AG09319 (cell line): Measurements from ENCODE around the gene VDAC1.
"Not testable (repeated sequence)": the region's sequence is repeated elsewhere in the genome, so short reads cannot be mapped to it uniquely, and the experiment has no call there.

Source experiments
- DNase-seq: peaks from one replicate; pipeline ENCODE4 v3.0.0-alpha.2; 2010; ENCODE audit warnings: low read depth; ENCODE audit errors: extremely low read depth
- CTCF ChIP-seq: IDR thresholded peaks from 2 replicates; pipeline ENCODE4 v1.5.1; 2011; ENCODE audit warnings: low read depth, mild to moderate bottlenecking, inconsistent platforms, low read length, moderate library complexity

Gene VDAC1

GRCh38 chr5:134034326-134034725 lies 29.6 kb upstream of the VDAC1 start:
- DNase-seq = no peak
- TF ChIP-seq CTCF = no peak

GRCh38 chr5:134030303-134030964 lies 25.7 kb upstream of the VDAC1 start:
- not testable (repeated sequence) for DNase-seq

GRCh38 chr5:134029156-134029555 lies 24.4 kb upstream of the VDAC1 start:
- TF ChIP-seq CTCF = no peak
- peak; percentile 65 for DNase-seq

GRCh38 chr5:134028496-134028895 lies 23.7 kb upstream of the VDAC1 start:
- TF ChIP-seq CTCF = no peak
- no peak for DNase-seq

- TF ChIP-seq CTCF = no peak
Measured at GRCh38 chr5:134027288-134027615, 22.5 kb upstream of the VDAC1 start.

GRCh38 chr5:134026521-134027287 lies 21.9 kb upstream of the VDAC1 start:
- TF ChIP-seq CTCF = peak; percentile 36
- peak; percentile 19 for DNase-seq

More at GRCh38 chr5:134027288-134027615, 22.5 kb upstream of the VDAC1 start:
- DNase-seq = no peak

- no peak for TF ChIP-seq CTCF
- no peak for DNase-seq
Measured at GRCh38 chr5:134025786-134026185, 21.0 kb upstream of the VDAC1 start.

- no peak for DNase-seq
- TF ChIP-seq CTCF = no peak
Measured at GRCh38 chr5:134024811-134025210, 20.0 kb upstream of the VDAC1 start.
